Ovary (tissue), 3 donors: ENCODE results near the gene SEC62.

Experiments
- CTCF ChIP-seq, 3 donors: fragments of 450-650 bp in 2 of 3; fragments of 200-600 bp in 1 of 3; IDR thresholded peaks; one replicate each; pipeline versions ENCODE4 v1.5.1 to v1.8.0; 2016 to 2022; ENCODE audit warnings: antibody characterized with exemption in 3 of 3, mild to moderate bottlenecking in 1 of 3
- POLR2A ChIP-seq: fragments of 450-650 bp; IDR thresholded peaks from one replicate; pipeline ENCODE4 v1.6.1; 2017; ENCODE audit warnings: antibody characterized with exemption, mild to moderate bottlenecking, moderate library complexity
- donor health status: DM: no; HTN: no; CAD: no.

- TF ChIP-seq CTCF (IDR thresholded peaks at IDR 0.05) = no peak
- TF ChIP-seq POLR2A = no peak
Measured at GRCh38 chr3:170002231-170002630, 35.6 kb downstream of the SEC62 start.
